HG02759 (cell line): ENCODE data around the gene TEN1.

Experiments used
- ATAC-seq: cut with Tn5 transposase; IDR thresholded peaks from one replicate; pipeline ENCODE4 v1.9.1; 2021; ENCODE audit warnings: mild to moderate bottlenecking, moderate library complexity; ENCODE audit not compliant: unreplicated experiment

TEN1 gene

DNA sequence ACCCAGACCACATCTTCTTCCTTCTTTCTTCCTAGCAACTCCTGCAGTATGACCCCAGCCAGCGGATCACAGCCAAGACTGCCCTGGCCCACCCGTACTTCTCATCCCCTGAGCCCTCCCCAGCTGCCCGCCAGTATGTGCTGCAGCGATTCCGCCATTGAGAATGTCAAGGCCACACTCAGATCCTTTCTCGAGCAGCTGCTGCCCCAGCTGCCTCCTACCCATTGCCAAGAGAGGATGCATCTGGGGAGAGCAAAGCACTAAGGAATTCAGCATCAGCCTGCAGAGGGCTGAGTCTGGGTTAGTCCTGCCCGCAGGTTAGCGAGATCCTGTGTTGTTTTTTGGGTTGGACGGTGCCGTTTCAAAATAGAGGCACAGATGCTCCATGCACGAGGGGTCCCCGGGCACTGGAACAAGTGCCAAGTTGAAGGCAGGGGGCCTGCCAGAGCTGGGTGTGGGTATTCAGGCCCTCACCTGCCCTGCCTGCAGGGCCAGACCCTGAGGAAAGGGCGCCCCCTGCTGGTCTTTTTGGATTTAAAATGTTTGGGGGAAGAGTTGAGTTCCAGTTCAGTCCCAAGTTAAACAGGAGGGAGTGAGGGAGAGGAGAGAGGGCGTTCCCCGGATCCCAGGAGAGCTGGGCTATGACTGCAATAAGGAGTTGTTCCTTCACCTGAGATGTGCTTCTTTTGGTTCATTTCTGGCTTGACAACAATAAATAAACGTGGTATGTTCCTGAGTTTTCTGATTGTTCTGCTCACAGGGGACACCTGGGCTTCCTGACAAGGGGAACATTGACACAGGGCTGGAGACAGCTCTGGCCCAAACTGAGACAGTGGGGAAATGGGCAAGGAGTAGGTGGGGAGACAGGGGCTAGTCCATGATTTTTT is 26.5 kb downstream of the TEN1 start:
- ATAC-seq: no peak

DNA sequence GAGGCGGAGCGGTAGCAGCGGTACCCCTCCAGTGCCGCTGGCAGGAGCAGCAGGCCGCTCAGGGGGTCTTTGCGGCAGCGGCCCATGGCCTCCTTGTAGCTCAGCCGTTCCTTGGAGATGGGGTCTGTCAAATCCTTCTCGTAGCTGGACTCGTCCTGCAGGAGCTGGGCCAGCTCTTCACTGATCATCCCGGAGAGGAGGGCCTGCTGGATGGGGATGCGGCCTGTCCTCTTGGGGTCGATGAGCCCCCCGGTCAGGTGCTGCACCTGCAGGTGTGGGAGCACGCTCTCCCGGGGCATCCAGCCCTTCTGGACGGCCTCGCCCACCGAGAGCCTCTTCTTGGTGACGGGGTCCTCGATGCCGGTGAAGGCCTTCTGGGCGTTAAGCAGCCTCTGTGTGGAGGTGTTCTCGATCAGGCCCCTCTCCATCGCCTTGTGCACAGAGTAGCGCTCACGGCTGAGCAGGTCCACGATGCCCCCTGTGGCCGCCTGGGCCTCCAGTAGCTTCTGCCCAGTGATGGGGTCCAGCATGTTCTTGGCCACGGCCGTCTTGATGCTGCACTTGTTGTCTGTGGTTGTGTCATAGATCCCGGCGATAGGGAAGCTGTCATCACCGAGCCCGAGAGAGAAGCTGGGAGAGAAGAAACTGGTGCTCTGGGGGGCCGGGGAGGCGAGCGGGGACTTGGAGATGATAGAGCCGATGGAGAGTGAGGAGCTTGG is 28.2 kb downstream of the TEN1 start:
- ATAC-seq: no peak

DNA sequence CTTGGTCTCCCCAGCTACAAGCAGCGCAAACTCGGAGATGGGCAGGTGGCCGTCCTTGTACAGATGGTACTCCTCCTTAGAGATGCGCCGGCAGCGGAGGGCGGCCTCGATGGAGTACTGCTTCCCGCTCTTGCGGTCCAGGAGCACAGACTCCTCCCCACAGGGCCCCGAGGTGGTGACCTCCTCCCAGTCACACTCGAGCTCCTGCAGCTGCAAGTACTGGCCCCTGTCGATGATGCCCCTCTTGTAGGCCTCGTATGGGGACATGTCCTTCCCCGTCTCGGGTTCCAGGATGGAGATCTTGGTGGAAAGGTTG is 28.8 kb downstream of the TEN1 start:
- no peak for ATAC-seq

DNA sequence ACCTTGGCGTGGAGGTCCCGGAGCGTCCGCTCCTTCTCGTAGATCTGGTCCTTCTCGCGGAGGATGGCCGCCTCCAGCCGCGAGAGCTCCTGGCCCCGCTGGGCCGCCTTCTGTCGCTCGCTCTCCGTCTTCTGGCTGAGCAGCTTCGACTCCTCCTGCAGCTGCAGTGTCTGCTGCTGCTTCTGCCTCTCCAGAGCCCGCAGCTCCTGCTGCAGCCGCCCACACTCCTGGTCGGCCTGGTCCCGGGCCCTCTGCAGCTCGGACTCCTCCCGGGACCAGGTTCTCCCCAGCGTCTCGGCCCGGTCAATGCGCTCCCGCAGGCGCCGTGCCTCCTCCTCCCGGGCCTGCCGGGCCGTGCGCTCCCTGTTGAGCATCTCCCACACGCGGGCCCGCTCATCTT is 29.2 kb downstream of the TEN1 start:
- ATAC-seq: no peak

DNA sequence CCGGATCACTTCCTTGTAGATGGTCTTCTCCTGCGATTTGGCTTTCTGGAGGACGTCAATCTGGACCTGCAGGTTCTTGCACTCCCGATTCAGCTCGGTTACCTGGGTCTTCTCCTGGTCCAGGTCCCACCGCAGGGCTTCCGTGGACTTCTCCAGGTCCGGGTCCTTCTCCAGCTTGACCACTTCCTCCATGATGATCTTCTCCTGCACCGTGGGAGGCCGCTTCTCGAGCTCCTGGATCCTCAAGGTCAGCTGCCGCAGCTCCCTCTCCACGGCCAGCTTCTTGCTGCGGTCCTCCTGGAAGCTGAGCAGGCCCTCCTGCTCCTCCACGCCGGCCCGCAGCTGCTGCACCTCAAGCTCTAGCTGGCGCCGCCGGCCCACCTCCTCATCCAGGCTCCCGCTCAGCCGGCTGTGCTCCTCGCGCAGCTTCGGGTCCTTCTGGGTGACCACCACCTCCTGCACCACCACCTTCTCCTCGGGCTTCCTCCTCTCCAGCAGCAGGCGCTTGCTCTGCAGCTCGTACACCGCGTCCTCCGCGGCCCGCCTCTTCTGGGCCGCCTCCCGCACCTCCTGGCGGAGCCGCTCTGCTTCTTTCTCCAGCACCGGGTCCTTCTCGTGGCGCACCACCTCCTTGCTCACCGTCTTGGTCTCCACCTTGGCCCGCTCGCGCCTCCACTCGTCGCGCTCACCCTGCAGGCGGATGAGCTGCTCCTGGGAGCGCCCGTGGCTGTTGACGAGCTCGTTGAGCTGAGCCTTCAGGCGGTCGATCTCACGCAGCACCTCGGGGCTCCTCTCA is 29.8 kb downstream of the TEN1 start:
- no peak for ATAC-seq

DNA sequence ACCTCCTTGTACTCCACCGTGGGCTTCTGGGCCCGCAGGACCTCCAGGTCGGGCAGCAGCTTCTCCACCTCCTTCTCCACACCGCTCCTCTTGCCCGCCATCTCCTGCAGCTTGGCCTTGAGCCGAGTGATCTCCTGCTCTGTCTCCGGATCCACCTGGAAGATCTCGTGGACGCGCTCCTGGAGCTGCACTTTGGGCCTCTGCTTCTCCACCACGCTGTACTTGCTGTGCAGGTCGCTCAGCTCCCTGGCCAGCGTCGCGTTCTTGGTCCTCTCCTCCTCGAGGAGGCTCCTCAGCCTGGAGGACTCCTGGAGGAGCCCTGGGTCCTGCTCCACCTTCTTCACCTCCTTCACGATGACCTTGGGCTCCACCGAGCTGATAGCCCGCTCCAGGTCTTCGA is 30.4 kb downstream of the TEN1 start:
- ATAC-seq: no peak

DNA sequence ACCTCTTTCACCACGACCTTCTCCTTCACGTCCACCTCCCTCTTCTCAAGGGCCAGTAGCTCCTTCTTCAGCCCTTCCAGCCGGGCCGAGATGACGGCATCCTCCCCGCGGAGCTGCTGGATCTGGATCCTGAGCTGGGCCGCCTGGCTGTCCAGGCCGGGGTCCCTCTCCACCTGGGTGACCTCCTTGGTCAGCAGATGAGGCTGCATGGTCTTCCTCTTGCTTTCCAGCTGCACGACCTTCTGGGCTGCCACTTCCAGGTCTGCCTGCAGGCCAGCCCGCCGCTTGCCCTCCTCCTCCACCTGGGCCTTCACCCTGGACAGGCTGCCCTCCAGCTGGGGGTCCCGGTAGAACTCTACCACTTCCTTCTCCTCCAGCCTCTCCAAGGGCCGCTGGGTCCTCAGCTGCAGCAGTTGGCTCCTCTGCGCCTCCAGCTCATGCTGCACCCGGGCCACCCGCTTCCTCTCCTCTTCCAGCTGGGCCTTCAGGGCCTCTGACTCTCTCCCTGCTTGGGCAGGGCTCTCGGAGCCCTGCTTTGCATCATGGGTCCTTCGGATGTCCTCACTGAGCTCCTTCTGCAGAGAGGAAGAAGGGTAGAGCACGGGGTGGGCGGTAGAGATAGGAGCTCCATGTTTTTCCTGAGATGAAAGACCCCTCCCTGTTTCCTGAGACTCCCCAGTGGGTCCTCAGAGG is 31.1 kb downstream of the TEN1 start:
- no peak for ATAC-seq

DNA sequence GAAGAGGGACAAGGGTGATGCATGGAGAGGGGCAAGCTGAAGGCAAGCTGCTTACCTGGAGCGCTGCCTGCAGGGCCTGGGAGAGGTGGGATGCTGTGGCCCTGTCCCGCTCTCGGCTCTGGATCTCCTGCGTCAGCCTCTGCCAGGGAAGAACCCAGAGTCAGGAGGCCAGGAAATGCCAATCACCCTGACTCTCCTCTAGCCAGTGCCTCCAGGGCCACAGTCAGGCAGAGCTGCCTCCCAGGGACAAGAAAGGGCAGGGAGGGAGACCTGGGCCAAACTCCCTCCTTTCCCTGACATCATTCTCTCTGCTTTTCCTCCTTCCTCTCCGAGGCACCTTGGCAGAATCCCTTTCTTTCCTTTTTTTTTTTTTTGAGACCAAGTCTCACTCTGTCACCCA is 32.9 kb downstream of the TEN1 start:
- no peak for ATAC-seq

DNA sequence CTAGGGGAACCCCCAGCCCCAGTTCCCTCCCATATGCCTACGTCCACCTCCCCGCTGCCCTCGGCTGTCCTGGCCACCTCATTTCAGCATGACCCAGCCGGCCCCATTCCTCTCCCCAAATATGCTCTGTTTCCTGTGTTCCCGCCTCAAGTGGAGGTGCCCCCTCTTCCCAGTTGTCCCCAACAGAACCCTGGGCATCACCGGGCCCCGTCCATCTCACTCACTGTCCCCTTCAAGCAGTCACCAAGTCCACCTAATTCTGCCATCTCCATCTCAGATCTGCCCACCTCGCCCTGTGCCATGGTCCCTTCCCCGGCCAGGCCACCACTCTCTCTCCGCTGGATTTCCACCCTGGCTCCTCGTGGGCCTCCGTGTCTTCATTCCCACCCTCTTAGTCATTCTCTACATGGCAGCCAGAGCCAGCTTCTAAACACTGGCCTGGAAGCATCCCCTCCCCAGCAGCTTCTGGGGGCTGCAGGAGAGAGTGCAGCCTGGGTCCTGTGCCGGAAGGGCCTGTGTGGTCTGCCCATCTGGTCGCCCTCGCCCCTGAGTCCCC is 34.4 kb downstream of the TEN1 start:
- ATAC-seq: no peak

DNA sequence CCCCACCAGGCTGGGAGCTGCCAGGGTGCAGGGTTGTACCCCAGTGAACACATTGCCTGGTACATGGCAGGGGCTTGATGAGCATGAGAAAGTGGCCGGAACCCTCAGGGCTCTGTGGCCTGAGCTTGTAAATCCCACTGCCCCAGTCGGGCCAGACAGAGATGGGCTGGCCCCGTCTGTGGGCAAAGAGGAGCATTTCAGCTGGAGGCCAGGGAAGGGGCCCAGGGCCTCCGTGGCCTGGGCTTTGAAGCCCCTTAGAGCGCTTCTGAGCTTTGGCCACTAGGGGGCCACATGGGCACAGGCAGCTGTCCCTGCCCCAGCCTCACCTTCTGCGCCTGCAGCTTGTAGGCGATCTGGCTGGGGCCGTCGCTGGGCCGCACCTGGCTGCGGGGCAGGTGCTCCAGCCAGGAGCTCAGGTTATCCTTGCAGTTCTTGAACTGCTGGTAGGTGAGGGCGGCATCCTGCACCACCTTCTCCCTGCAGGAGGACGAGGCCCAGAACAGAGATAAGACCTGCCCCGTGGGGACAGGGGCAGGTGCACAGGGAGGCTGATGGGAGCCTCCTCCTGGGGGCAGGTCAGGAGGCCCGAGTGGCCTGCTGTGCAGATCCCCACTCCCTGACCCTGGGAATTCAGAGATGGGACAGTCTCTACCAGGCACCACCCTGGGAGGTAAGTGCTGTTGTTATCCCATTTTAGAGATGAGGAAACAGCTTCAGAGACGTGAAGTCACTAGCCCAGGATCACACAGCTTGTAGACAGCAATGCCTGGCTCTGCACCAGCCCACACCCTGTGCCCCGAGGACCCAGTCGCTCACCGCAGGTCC is 35.3 kb downstream of the TEN1 start:
- no peak for ATAC-seq

DNA sequence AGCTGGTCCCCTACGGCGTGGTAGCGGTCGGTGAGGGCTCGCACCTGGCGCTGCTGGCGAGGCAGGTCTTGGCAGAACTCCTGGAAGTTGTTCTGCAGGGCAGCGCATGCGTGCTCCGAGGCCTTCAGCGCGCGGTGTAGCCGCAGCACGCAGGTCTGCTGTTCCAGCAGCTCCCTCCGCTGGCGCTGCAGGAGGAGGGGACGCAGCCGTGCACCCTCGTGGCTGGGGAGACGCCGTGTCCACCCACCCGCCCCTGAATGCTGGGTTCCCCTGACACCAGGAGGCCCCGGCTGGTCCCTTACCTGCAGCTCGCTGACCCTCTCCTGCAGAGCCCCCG is 35.9 kb downstream of the TEN1 start:
- ATAC-seq: no peak

DNA sequence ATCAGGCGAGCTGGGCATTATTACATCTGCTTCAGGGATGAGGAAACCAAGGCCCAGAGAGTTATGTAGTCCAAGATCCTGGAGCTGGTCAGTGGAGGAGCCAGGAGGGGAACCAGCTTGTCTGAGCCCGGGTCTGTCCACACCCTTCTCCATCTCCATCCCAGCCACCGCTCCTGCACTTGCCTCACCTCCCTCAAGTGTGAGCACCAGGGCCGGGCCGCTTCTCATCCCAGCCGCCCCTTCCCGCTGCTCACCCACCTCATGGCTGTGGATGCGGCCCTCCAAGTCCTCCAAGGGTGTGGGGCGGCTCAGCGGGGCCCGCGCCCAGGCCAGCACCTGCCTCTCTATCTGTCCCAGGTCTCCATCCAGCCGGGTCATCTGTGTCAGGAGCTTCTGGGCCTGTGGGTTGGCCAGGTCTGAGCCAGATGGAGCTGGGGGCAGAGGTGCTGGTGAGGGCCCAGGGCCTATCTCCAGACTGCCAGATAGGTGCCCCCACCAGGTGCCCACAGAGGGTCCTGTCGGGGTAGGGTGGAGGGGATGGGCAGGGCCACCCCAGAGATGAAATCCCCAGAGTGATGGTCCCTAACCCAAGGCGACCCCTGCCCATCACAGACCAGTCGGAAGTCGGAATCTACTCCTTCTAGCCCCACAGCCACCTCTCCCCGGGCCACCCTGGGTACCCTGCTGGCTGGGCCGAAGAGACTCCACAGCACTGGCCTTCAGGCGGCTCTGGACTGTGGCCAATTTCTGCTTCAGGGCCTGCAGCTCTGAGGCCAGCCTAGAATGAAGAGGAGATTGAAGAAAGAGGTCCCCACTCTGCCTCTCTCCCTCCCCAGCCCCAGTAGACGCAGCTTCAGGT is 38.7 kb downstream of the TEN1 start:
- no peak for ATAC-seq

DNA sequence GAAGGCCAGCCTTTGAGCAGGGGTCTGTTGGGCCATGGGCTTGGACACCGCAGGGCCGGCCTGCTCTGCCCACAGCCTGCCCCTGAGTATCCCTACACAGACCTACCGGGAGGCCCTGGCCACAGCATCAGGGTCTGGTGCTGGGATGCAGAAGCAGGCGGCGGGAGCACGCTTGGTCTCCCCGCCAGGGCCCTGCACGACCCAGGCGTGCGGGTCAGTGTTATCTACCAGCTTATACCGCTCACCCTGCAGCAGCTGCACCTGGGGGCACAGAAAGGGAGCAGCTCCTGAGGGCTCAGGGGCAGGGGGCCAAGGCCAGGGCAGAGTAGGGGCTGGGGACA is 39.3 kb downstream of the TEN1 start:
- ATAC-seq: no peak

DNA sequence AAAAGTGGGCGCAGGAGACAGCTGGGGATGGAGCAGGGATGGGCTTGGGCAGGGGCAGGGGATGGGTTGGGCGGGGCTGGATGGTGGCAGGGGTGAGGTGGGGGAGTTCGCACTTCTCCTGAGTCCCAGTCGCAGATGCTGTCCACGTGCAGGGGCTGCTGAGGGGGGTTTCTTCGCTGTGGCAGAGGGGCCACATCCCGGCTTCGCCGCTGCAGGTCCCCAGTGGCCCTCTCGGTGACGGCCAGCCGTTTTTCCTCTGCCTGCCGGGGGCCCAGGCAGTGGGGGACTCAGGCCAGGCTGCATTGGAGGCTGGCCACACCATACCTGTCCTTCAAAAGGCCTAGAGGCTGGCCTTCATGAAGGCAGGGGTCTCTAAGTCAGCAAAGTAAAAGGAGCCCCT is 39.8 kb downstream of the TEN1 start:
- ATAC-seq: no peak

DNA sequence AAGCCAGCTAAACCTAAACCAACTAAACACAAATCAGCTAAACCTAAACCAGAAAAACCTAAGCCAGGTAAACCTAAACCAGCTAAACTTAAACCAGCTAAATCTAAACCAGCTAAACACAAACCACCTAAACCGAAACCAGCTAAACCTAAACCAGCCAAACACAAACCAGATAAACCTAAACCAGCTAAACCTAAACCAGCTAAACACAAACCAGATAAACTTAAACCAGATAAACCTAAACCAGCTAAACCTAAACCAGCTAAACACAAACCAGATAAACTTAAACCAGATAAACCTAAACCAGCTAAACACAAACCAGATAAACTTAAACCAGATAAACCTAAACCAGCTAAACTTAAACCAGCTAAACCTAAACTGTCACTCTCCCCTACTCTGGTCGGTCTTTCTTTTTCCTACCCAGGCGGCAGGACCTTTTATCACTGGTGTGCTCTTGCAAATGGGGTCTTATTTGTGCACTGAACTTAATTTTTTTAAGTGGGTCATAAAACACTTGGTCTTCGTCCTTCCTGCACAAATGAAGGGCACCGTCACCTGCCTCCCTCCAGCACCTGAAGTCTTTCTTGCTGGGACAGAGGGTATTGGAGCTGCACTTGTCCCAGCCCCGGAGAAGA is 40.9 kb downstream of the TEN1 start:
- no peak for ATAC-seq

DNA sequence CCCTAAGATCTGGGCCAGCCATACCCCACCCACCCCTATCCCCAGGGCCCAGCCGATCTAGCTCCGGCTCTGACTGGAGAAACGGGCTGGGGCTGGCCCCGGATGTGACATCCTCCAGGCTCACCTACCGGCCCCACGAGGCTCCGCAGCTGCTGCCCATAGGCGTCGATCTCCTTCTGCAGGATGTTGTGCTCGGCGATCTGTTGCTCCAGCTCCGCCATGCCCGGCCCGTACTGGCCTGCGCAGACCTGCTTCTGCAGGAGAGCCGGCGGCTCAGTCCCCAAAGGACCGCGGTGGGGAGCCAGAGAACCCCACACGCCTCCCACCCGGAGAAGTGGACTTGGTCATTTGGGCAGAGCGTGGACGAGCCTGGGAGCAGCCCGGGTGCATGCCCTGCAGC is 43.2 kb downstream of the TEN1 start:
- ATAC-seq: no peak

DNA sequence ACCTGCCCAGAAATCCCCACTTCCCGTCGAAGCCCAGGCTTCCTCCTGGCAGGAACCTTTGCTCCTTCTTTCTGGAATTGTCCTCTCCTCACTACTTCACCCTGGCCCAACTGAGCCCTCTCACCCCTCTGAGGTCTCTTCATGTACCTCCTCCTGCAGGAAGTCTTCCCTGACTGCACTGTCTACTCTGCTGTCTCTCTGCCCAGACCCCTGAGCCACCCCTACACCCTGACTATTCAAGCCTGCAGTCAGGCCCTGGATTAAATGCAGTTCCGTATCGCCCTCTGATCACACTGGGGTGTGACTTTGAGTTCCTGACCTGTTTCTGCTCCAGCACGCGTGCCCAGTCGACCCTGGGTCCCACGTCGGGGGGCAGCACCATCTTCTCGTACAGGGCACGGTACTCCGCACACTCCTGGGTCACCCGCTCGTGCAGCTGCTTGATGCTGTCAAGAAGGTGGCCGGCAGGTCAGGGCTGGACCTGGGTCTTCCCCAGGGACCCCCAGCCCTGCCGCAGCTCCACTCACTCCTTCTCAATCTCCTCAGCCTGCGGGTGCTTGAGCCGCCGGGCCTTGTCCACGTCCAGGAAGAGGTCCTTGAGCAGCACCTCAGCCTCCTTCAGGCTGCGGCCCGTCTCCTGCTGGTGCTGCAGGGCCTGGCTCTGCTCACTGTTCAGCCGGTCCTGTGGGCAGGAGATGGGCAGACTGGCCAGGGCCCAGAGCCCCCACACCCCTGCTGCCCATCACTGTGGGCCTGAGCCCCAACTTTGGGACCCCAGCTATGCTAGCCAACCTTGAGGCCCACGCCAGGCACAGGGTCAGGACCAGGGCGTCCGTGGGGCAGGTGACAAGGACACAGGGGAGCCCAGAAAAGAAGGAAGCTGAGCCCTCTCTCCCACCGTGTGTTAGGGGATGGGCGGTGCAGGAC is 44.2 kb downstream of the TEN1 start:
- no peak for ATAC-seq

DNA sequence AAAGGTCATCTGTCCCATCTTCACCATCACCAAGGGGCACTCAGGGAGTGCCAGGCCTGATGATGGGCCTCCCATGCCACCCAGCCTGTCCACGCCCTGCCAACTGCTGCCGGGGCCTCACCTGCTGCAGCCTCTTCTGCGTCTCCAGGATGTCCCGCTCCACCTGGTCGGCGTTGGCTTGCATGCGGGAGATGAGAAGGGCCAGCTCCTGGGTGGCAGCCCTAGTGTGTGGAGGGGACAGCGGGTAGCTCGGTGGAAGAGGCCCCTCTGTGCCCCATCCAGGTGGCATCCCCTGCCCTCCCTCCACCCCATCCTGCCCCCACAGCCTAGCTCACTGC is 44.8 kb downstream of the TEN1 start:
- no peak for ATAC-seq
